ENCODE data around the gene SETD2. TPM values are rescaled to one million over a fixed set of nuclear protein-coding genes. Genes with fewer than 3 reads are reported as not detected.

Gene SETD2
- total and polyA plus RNA-seq, 9 of the 15 experiments (the other 6 are each of a cell fraction or from before 2014, with no cell fraction given): 8.2 to 44.0 (median 33.6) TPM

DNA sequence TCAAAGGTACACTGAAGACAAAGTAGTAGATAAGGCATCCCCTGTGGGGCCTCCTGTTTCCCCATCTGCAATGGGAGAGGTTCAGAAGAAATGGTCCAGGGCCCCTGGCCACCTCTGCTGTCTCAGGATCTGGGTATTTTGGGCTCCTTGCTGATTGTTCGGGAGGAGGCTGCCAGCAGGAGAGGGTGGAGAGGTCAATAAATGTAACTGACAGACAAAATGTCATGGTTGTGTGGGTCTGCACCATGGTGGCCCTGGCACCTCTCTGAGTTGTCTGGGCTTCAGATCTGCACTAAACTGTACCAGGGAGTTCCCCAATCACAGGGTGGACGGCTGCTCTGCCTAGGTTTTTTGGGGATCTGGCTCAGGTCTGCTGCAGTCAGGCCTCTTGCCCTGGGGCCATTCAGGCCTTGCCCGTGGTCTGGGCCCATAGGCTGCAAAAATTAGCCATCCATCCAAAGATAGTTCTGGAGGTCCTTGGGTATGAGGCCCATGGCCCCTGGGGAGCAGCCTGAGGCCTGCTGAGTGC lies 177.1 kb downstream of the SETD2 start (continued):
- TF ChIP-seq SPI1 (IDR thresholded peaks at IDR 0.05; ENCODE audit: borderline replicate concordance, low read depth, low read length) (no peak), TCF7L2 (IDR thresholded peaks at IDR 0.05; ENCODE audit: low read depth, low read length) (no peak), DIDO1 (tag; IDR thresholded peaks at IDR 0.05; ENCODE audit: low read depth) (no peak), LEF1 (IDR thresholded peaks at IDR 0.05) (no peak), ZBTB1 (CRISPR knock-in tag; IDR thresholded peaks at IDR 0.05; ENCODE audit: borderline replicate concordance, low read depth) (no peak), HSF4 (CRISPR knock-in tag; IDR thresholded peaks at IDR 0.05; ENCODE audit: borderline replicate concordance) (no peak), HDGF (IDR thresholded peaks at IDR 0.05) (0 out of 2 replicates have a peak, but pooled peaks have one; percentile 59), ZNF586 (CRISPR knock-in tag; conservative IDR thresholded peaks at IDR 0.05) (no peak), TCFL5 (CRISPR knock-in tag; conservative IDR thresholded peaks at IDR 0.05) (no peak), STAT5A (IDR thresholded peaks at IDR 0.05; ENCODE audit: borderline replicate concordance, low read length) (no peak), ZSCAN29 (IDR thresholded peaks at IDR 0.05) (no peak), ZBTB7A (IDR thresholded peaks at IDR 0.05; ENCODE audit: borderline replicate concordance, control insufficient read depth, low read depth, low read length) (no peak), XRCC3 (IDR thresholded peaks at IDR 0.05) (no peak), FOXA1 (IDR thresholded peaks at IDR 0.05; ENCODE audit: borderline replicate concordance) (no peak), ZNF445 (CRISPR knock-in tag; IDR thresholded peaks at IDR 0.05; ENCODE audit: low read depth) (no peak)
- TF ChIP-seq, protein P1, sequence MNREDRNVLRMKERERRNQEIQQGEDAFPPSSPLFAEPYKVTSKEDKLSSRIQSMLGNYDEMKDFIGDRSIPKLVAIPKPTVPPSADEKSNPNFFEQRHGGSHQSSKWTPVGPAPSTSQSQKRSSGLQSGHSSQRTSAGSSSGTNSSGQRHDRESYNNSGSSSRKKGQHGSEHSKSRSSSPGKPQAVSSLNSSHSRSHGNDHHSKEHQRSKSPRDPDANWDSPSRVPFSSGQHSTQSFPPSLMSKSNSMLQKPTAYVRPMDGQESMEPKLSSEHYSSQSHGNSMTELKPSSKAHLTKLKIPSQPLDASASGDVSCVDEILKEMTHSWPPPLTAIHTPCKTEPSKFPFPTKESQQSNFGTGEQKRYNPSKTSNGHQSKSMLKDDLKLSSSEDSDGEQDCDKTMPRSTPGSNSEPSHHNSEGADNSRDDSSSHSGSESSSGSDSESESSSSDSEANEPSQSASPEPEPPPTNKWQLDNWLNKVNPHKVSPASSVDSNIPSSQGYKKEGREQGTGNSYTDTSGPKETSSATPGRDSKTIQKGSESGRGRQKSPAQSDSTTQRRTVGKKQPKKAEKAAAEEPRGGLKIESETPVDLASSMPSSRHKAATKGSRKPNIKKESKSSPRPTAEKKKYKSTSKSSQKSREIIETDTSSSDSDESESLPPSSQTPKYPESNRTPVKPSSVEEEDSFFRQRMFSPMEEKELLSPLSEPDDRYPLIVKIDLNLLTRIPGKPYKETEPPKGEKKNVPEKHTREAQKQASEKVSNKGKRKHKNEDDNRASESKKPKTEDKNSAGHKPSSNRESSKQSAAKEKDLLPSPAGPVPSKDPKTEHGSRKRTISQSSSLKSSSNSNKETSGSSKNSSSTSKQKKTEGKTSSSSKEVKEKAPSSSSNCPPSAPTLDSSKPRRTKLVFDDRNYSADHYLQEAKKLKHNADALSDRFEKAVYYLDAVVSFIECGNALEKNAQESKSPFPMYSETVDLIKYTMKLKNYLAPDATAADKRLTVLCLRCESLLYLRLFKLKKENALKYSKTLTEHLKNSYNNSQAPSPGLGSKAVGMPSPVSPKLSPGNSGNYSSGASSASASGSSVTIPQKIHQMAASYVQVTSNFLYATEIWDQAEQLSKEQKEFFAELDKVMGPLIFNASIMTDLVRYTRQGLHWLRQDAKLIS (CRISPR knock-in tag; IDR thresholded peaks at IDR 0.05): no peak
- TF ChIP-seq, protein P2, sequence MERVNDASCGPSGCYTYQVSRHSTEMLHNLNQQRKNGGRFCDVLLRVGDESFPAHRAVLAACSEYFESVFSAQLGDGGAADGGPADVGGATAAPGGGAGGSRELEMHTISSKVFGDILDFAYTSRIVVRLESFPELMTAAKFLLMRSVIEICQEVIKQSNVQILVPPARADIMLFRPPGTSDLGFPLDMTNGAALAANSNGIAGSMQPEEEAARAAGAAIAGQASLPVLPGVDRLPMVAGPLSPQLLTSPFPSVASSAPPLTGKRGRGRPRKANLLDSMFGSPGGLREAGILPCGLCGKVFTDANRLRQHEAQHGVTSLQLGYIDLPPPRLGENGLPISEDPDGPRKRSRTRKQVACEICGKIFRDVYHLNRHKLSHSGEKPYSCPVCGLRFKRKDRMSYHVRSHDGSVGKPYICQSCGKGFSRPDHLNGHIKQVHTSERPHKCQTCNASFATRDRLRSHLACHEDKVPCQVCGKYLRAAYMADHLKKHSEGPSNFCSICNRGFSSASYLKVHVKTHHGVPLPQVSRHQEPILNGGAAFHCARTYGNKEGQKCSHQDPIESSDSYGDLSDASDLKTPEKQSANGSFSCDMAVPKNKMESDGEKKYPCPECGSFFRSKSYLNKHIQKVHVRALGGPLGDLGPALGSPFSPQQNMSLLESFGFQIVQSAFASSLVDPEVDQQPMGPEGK (CRISPR knock-in tag; IDR thresholded peaks at IDR 0.05; ENCODE audit: borderline replicate concordance): 0 out of 2 replicates have a peak, but pooled peaks have one; percentile 13
- TF ChIP-seq, protein P3, sequence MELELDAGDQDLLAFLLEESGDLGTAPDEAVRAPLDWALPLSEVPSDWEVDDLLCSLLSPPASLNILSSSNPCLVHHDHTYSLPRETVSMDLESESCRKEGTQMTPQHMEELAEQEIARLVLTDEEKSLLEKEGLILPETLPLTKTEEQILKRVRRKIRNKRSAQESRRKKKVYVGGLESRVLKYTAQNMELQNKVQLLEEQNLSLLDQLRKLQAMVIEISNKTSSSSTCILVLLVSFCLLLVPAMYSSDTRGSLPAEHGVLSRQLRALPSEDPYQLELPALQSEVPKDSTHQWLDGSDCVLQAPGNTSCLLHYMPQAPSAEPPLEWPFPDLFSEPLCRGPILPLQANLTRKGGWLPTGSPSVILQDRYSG (tag; conservative IDR thresholded peaks at IDR 0.05; ENCODE audit: low read depth): peak; percentile 49; the same call in 1 of the 2 replicates
